Trophoblast cell (in vitro differentiated cells and primary cell): Measurements from ENCODE around the gene UGT1A3.

Source experiments
- DNase-seq, 2 donors: peaks; one replicate each; pipeline ENCODE4 v3.0.0-alpha.2; 2016
- H2AFZ ChIP-seq: 2 replicates; pipeline ENCODE4 v1.6.1; 2013; ENCODE audit warnings: low read length, moderate library complexity, mild to moderate bottlenecking; ENCODE audit not compliant: insufficient read depth, poor library complexity
- H2AK5ac ChIP-seq: 2 replicates; pipeline ENCODE4 v1.6.1; 2013; ENCODE audit warnings: mild to moderate bottlenecking, low read length
- H2BK120ac ChIP-seq: 2 replicates; pipeline ENCODE4 v1.6.1; 2013; ENCODE audit warnings: low read length, mild to moderate bottlenecking, moderate library complexity; ENCODE audit not compliant: insufficient read depth, poor library complexity
- H2BK12ac ChIP-seq: 2 replicates; pipeline ENCODE4 v1.6.1; 2013; ENCODE audit warnings: mild to moderate bottlenecking, low read length, moderate library complexity
- H2BK5ac ChIP-seq: 2 replicates; pipeline ENCODE4 v1.6.1; 2013; ENCODE audit warnings: low read length, low read depth, moderate library complexity, mild to moderate bottlenecking; ENCODE audit not compliant: poor library complexity
- H3K14ac ChIP-seq: 2 replicates; pipeline ENCODE4 v1.6.1; 2013; ENCODE audit warnings: mild to moderate bottlenecking, low read length
- H3K18ac ChIP-seq: 2 replicates; pipeline ENCODE4 v1.6.1; 2013; ENCODE audit warnings: mild to moderate bottlenecking, low read length
- H3K23ac ChIP-seq: 2 replicates; pipeline ENCODE4 v1.6.1; 2013; ENCODE audit warnings: low read length
- H3K27ac ChIP-seq: 2 replicates; pipeline ENCODE4 v1.5.1; 2013; ENCODE audit warnings: low read depth, mild to moderate bottlenecking, inconsistent platforms, low read length, moderate library complexity
- H3K27me3 ChIP-seq: 2 replicates; pipeline ENCODE4 v1.6.1; 2013; ENCODE audit warnings: inconsistent platforms, mild to moderate bottlenecking, low read length, moderate library complexity; ENCODE audit not compliant: insufficient read depth
- H3K36me3 ChIP-seq, 2 experiments: 1 replicate in 1 of 2; 2 replicates in 1 of 2; pipeline ENCODE4 v1.6.1; 2013; ENCODE audit warnings: low read length in 2 of 2, mild to moderate bottlenecking in 2 of 2, moderate library complexity in 1 of 2; ENCODE audit not compliant: insufficient read depth in 2 of 2, control insufficient read depth in 1 of 2
- H3K4ac ChIP-seq: 2 replicates; pipeline ENCODE4 v1.6.1; 2013; ENCODE audit warnings: low read depth, mild to moderate bottlenecking, low read length, moderate library complexity
- H3K4me1 ChIP-seq, 2 experiments: 1 replicate in 1 of 2; 2 replicates in 1 of 2; pipeline ENCODE4 v1.6.1; 2013; ENCODE audit warnings: low read length in 2 of 2, mild to moderate bottlenecking in 2 of 2, moderate library complexity in 1 of 2; ENCODE audit not compliant: insufficient read depth in 2 of 2, control insufficient read depth in 1 of 2
- H3K4me2 ChIP-seq: 2 replicates; pipeline ENCODE4 v1.6.1; 2013; ENCODE audit warnings: inconsistent platforms, mild to moderate bottlenecking, low read length, moderate library complexity
- H3K4me3 ChIP-seq: 2 replicates; pipeline ENCODE4 v1.5.1; 2013; ENCODE audit warnings: mild to moderate bottlenecking, low read depth, low read length, inconsistent platforms
- H3K79me1 ChIP-seq: one replicate; pipeline ENCODE4 v1.6.1; 2013; ENCODE audit warnings: low read length
- H3K79me2 ChIP-seq: 2 replicates; pipeline ENCODE4 v1.6.1; 2013; ENCODE audit warnings: low read length, mild to moderate bottlenecking; ENCODE audit not compliant: control insufficient read depth, insufficient read depth, poor library complexity
- H3K9ac ChIP-seq: 2 replicates; pipeline ENCODE4 v1.6.1; 2013; ENCODE audit warnings: mild to moderate bottlenecking, low read length
- H3K9me3 ChIP-seq: 2 replicates; pipeline ENCODE4 v1.6.1; 2013; ENCODE audit warnings: low read depth, mild to moderate bottlenecking, control low read depth, inconsistent platforms, low read length; ENCODE audit not compliant: insufficient read depth
- H4K12ac ChIP-seq: 2 replicates; pipeline ENCODE4 v1.6.1; 2013; ENCODE audit warnings: low read depth, mild to moderate bottlenecking, low read length, moderate library complexity
- H4K8ac ChIP-seq: 2 replicates; pipeline ENCODE4 v1.6.1; 2013; ENCODE audit warnings: low read depth, mild to moderate bottlenecking, low read length, moderate library complexity
- H4K91ac ChIP-seq: one replicate; pipeline ENCODE4 v1.6.1; 2013; ENCODE audit warnings: low read depth, mild to moderate bottlenecking, low read length, moderate library complexity
- WGBS: extraction: QIAGEN DNeasy Blood & Tissue Kit; methylation state at CpG from one replicate; pipeline ENCODE4 v1.1.7; 2013; ENCODE audit warnings: missing lambda C conversion rate; ENCODE audit not compliant: insufficient read length, insufficient coverage; ENCODE audit errors: extremely low coverage; 5-methylcytosine and 5-hydroxymethylcytosine counted together

Gene UGT1A3

DNA sequence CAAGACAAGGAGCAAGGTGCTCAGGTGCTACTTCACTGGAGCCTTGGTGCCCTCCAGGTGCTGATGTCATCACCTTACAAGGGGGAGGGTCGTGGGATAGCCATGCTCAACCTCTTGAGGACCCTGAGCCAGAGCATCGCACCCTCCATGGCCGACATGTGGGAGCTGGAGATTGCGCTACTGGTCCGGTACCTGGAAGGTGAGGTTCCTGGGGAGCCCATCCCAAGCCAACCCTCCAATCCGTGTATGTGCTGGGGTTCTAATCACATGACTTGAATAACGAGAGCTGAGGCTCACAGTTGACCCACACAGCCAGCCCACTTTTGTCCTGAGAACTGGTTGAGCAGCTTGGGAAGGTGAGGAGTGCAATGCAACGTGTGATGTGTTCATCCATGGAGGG, 75.2 kb downstream of the UGT1A3 start:
- no CpG with 5 or more reads among the region's 8 CpGs for WGBS
- Histone ChIP-seq H3K14ac (no peak overlapping the region), H3K4me2 (no peak overlapping the region), H3K4me1 (no peaks in the 10 kb centered on the region), H3K18ac (no peak overlapping the region), H3K36me3 (no peaks in the 10 kb centered on the region), H3K79me2 (no peaks in the 10 kb centered on the region), H3K9ac (no peak overlapping the region), H3K4ac (no peak overlapping the region), H3K9me3 (peaks cover 13% of the 10 kb centered on the region), H2AK5ac (no peak overlapping the region), H3K79me1 (no peaks in the 10 kb centered on the region), H4K12ac (no peak overlapping the region), H2BK12ac (no peak overlapping the region), H3K4me3 (no peak overlapping the region), H3K27me3 (no peaks in the 10 kb centered on the region), H2BK5ac (no peak overlapping the region), H4K8ac (no peak overlapping the region), H4K91ac (no peak overlapping the region), H3K27ac (no peak overlapping the region), H2AFZ (no peak overlapping the region), H2BK120ac (no peak overlapping the region), H3K23ac (no peak overlapping the region)
- DNase-seq = no peak

DNA sequence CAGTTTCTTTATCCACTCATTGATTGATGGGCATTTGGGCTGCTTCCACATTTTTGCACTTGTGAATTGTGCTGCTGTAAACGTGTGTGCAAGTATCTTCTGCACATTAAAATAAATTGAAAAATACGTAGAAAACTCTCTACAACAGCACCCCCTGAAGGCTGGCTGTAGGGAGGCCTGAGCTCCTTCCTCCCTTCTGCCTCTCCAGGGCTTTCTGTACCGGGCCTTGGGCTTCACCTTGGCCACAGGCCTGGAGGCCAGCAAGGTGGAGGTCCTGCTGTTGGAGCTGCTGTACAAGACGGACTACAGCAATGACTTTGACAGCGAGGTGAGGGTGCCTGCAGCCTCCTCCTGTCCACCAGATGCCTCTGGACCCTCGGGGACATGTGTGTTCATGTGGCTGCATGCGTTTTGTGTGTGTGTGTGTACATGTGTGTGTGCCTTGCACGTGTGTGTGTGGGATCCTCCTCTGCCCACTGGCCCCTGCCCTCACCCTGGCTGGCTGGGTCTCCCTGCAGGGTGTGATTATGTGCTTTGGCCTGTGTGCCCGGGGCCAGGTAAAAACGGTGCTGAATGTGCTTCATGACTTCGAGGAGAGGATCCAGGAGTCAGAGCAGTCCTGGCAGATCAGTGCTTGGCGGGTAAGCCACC, 78.5 kb downstream of the UGT1A3 start:
- no peaks in the 10 kb centered on the region for H3K36me3 ChIP-seq
- no peaks in the 10 kb centered on the region for H3K27me3 ChIP-seq
- H3K9ac ChIP-seq = no peak overlapping the region
- no peak overlapping the region for H4K8ac ChIP-seq
- H3K4me1 ChIP-seq = no peaks in the 10 kb centered on the region
- H3K4me3 ChIP-seq = peak overlapping the region; percentile 0
- no peak overlapping the region for H3K23ac ChIP-seq
- no peak overlapping the region for H2BK5ac ChIP-seq
- H3K79me2 ChIP-seq = no peaks in the 10 kb centered on the region
- peaks cover 14% of the 10 kb centered on the region for H3K9me3 ChIP-seq
- no peak overlapping the region for H3K14ac ChIP-seq
- no peak overlapping the region for H2BK120ac ChIP-seq
- no peak overlapping the region for H2AFZ ChIP-seq
- H4K91ac ChIP-seq = no peak overlapping the region
- no peak overlapping the region for H4K12ac ChIP-seq
- no peak overlapping the region for H2AK5ac ChIP-seq
- H3K27ac ChIP-seq = no peak overlapping the region
- no peak overlapping the region for H3K4ac ChIP-seq
- no peak overlapping the region for H2BK12ac ChIP-seq
- DNase-seq = peak in 1 of 2 donors; percentile 1
- H3K79me1 ChIP-seq = no peaks in the 10 kb centered on the region
- no peak overlapping the region for H3K18ac ChIP-seq
- no peak overlapping the region for H3K4me2 ChIP-seq
- no CpG with 5 or more reads among the region's 12 CpGs for WGBS

DNA sequence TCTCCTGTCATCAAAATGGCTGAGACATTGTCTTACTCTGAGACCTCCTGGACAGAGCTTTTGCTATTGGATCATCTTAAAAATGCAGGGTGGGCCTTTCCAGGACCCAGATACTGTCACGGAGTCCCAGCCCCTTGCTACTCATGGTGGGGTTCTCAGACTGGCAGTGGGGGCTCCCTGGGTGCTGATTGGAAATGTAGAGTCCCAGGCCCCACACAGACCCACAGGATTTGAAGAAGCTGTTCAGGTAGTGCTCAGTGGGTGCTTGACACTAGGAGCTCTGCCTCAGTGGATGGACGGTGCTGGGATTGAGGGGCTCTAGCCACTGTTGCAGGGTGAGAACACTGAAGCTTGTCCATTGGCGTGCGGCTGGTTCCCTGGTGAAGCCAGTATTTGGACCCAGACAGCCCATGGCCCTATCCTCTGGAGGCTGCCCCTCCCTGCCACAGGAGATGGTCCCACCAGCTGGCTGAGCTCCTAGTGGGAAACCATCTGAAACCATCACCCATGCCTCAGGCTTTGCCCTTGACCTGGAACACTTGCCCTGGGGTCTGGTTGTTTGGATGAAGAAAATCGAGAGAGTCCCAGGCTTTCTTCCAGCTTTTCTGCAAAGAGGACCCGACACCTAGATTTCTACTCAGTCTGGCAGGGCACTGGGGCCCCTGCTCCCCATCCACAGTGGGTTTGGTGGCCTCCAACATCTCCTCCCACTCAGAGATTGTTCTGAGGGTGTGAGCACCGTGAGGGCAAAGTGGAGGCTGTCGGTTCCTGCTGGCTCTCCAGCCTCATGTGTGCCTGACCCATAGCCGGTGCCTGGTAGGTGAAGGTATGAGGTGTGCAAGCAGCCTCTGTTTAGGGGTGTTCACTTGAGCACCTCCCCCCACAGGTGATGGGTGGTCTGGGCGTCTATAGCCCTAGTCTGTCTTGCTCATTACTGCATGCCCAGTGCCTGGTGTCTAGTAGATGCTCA, 79.4 kb downstream of the UGT1A3 start:
- Histone ChIP-seq H2AK5ac (no peak overlapping the region), H3K27ac (no peak overlapping the region), H3K79me2 (no peaks in the 10 kb centered on the region), H3K36me3 (no peaks in the 10 kb centered on the region), H4K12ac (no peak overlapping the region), H3K18ac (no peak overlapping the region), H2AFZ (no peak overlapping the region), H3K4ac (no peak overlapping the region), H3K27me3 (no peaks in the 10 kb centered on the region), H3K23ac (no peak overlapping the region), H4K8ac (no peak overlapping the region), H3K14ac (no peak overlapping the region), H2BK12ac (no peak overlapping the region), H4K91ac (no peak overlapping the region), H3K4me3 (no peak overlapping the region), H3K9ac (no peak overlapping the region), H3K4me1 (no peaks in the 10 kb centered on the region), H3K9me3 (peaks cover 14% of the 10 kb centered on the region), H3K79me1 (no peaks in the 10 kb centered on the region), H2BK5ac (no peak overlapping the region), H3K4me2 (no peak overlapping the region), H2BK120ac (no peak overlapping the region)
- no CpG with 5 or more reads among the region's 10 CpGs for WGBS
- no peak for DNase-seq

DNA sequence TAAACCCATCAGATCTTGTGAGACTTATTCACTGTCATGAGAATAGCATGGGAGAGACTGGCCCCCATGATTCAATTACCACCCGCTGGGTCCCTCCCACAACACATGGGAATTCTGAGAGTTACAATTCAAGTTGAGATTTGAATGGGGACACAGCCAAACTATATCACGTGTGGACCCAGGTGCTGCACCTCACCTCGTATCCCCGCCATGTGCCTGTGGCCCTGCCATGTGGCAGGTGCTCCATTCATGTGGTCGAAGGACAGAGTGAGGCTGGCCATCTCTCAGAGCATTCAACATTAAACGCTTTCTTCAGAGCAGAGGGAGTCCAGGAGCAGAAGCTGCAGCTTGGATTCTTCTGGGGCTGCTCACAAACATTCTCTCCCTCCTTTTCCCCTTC, 81.5 kb downstream of the UGT1A3 start:
- no peak overlapping the region for H2AFZ ChIP-seq
- no peak overlapping the region for H4K91ac ChIP-seq
- no peaks in the 10 kb centered on the region for H3K36me3 ChIP-seq
- no peaks in the 10 kb centered on the region for H3K79me1 ChIP-seq
- no peak overlapping the region for H4K8ac ChIP-seq
- no peak overlapping the region for H3K14ac ChIP-seq
- H3K4me3 ChIP-seq = no peak overlapping the region
- H3K79me2 ChIP-seq = no peaks in the 10 kb centered on the region
- no peak for DNase-seq
- H3K9me3 ChIP-seq = peaks cover 12% of the 10 kb centered on the region
- H3K4me2 ChIP-seq = no peak overlapping the region
- no peak overlapping the region for H3K27ac ChIP-seq
- H3K4me1 ChIP-seq = no peaks in the 10 kb centered on the region
- H3K27me3 ChIP-seq = no peaks in the 10 kb centered on the region
- H2BK12ac ChIP-seq = no peak overlapping the region
- no peak overlapping the region for H2AK5ac ChIP-seq
- H3K18ac ChIP-seq = no peak overlapping the region
- no peak overlapping the region for H4K12ac ChIP-seq
- H2BK5ac ChIP-seq = no peak overlapping the region
- H2BK120ac ChIP-seq = no peak overlapping the region
- H3K23ac ChIP-seq = no peak overlapping the region
- H3K9ac ChIP-seq = no peak overlapping the region
- no peak overlapping the region for H3K4ac ChIP-seq
- no CpG with 5 or more reads among the region's 6 CpGs for WGBS
